Adrenal gland (tissue), 5 donors: ENCODE data around the gene TIMM50.

ENCODE experiments used
- POLR2A ChIP-seq, 2 donors: fragments of 450-650 bp; IDR thresholded peaks; one replicate each; pipeline ENCODE4 v1.6.1; 2017; ENCODE audit warnings: antibody characterized with exemption in 2 of 2, mild to moderate bottlenecking in 2 of 2, moderate library complexity in 1 of 2
- TF ChIP-seq, protein P1 (sequence below), 6 experiments: fragments of 450-650 bp in 4 of 6; fragments of 200-600 bp in 2 of 6; sonication (generic) in 1 of 6; IDR thresholded peaks; 1 replicate in 5 of 6; 2 replicates in 1 of 6; pipeline versions ENCODE4 v1.5.1 to v1.8.0; 2016 to 2021; ENCODE audit warnings: antibody characterized with exemption in 6 of 6, mild to moderate bottlenecking in 2 of 6, moderate library complexity in 1 of 6
- donor health status: DM: no; HTN: no; CAD: no.

DNA sequence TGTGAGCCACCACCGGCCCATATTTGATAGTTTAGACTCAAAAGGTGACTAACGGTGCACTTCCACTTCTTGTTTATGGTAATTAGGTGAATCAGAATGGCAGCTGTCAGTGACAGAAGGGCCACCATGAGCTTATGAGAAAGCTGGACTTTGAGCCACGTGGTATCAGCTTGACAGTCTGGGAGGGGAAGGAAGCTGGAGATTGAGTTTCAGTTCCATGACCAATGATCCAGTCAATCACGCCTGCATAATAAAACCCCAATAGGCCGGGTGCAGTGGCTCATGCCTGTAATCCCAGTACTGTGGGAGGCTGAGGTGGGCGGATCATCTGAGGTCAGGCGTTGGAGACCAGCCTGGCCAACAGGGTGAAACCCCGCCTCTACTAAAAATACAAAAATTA is 43.9 kb downstream of the TIMM50 start:
- TF ChIP-seq, protein P1, sequence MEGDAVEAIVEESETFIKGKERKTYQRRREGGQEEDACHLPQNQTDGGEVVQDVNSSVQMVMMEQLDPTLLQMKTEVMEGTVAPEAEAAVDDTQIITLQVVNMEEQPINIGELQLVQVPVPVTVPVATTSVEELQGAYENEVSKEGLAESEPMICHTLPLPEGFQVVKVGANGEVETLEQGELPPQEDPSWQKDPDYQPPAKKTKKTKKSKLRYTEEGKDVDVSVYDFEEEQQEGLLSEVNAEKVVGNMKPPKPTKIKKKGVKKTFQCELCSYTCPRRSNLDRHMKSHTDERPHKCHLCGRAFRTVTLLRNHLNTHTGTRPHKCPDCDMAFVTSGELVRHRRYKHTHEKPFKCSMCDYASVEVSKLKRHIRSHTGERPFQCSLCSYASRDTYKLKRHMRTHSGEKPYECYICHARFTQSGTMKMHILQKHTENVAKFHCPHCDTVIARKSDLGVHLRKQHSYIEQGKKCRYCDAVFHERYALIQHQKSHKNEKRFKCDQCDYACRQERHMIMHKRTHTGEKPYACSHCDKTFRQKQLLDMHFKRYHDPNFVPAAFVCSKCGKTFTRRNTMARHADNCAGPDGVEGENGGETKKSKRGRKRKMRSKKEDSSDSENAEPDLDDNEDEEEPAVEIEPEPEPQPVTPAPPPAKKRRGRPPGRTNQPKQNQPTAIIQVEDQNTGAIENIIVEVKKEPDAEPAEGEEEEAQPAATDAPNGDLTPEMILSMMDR (IDR thresholded peaks at IDR 0.05): no peak
- TF ChIP-seq POLR2A (IDR thresholded peaks at IDR 0.05): no peak
